Spleen (tissue), 7 donors: ENCODE data around the gene ADAMTSL1.

Experiments
- POLR2A ChIP-seq, 3 donors: fragments of 450-650 bp; IDR thresholded peaks; one replicate each; pipeline ENCODE4 v1.5.1; 2017; ENCODE audit warnings: antibody characterized with exemption in 3 of 3, mild to moderate bottlenecking in 1 of 3
- POLR2AphosphoS5 ChIP-seq, 3 donors: sonication (generic); formaldehyde crosslinking; IDR thresholded peaks; one replicate each; pipeline ENCODE4 v1.5.1; 2017; ENCODE audit warnings: antibody characterized with exemption in 3 of 3
- TF ChIP-seq, protein P1 (sequence below), 11 experiments: fragments of 200-600 bp in 7 of 11; fragments of 450-650 bp in 4 of 11; sonication (generic) in 4 of 11; IDR thresholded peaks in 8 of 11; conservative IDR thresholded peaks in 3 of 11; 1 replicate in 7 of 11; 2 replicates in 4 of 11; pipeline versions ENCODE4 v1.4.0 to v1.8.0; 2016 to 2021; ENCODE audit warnings: antibody characterized with exemption in 11 of 11, inconsistent platforms in 4 of 11, mild to moderate bottlenecking in 1 of 11
- donor health status: DM: no; HTN: no; CAD: no; lungs with moderate emphysema.
- donor health status: DM: no; HTN: no; CAD: no.
- donor health status: DM: no; HTN: no; CAD: no.

DNA sequence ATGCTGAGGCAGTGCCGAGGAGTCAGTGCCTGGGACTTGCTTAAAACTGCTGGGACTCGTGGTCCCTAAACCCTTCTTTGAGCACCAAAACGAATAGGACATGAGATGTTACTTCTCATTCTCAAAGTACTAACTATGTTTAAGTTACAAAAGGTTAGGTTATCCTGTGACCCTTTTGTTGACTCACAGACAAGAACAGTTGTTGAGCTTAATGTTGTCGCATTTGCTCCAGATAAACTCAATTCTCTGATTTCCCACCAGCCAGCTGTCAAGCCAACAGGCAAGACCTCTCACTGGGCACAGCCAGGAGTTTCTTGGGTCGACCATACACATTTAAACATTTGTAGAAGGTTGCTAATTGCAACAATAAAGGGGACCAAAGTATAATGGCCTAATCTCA lies 249.4 kb downstream of the ADAMTSL1 start:
- TF ChIP-seq, protein P1, sequence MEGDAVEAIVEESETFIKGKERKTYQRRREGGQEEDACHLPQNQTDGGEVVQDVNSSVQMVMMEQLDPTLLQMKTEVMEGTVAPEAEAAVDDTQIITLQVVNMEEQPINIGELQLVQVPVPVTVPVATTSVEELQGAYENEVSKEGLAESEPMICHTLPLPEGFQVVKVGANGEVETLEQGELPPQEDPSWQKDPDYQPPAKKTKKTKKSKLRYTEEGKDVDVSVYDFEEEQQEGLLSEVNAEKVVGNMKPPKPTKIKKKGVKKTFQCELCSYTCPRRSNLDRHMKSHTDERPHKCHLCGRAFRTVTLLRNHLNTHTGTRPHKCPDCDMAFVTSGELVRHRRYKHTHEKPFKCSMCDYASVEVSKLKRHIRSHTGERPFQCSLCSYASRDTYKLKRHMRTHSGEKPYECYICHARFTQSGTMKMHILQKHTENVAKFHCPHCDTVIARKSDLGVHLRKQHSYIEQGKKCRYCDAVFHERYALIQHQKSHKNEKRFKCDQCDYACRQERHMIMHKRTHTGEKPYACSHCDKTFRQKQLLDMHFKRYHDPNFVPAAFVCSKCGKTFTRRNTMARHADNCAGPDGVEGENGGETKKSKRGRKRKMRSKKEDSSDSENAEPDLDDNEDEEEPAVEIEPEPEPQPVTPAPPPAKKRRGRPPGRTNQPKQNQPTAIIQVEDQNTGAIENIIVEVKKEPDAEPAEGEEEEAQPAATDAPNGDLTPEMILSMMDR (IDR thresholded peaks at IDR 0.05 in 8 of 11, conservative IDR thresholded peaks at IDR 0.05 in 3 of 11), result no peak
- TF ChIP-seq POLR2A (IDR thresholded peaks at IDR 0.05) (no peak), POLR2AphosphoS5 (IDR thresholded peaks at IDR 0.05) (no peak)
